GM19463 (cell line): ENCODE results near the gene OAS3.
"Not testable (repeated sequence)": the region's sequence is repeated elsewhere in the genome, so short reads cannot be mapped to it uniquely, and the experiment has no call there.

Experiments
- ATAC-seq: cut with Tn5 transposase; IDR thresholded peaks from one replicate; pipeline ENCODE4 v1.9.1; 2021; ENCODE audit warnings: mild to moderate bottlenecking, moderate library complexity; ENCODE audit not compliant: unreplicated experiment

OAS3 gene

GRCh38 chr12:112957125-112957524 is 18.9 kb downstream of the OAS3 start:
- not testable (repeated sequence) for ATAC-seq

DNA sequence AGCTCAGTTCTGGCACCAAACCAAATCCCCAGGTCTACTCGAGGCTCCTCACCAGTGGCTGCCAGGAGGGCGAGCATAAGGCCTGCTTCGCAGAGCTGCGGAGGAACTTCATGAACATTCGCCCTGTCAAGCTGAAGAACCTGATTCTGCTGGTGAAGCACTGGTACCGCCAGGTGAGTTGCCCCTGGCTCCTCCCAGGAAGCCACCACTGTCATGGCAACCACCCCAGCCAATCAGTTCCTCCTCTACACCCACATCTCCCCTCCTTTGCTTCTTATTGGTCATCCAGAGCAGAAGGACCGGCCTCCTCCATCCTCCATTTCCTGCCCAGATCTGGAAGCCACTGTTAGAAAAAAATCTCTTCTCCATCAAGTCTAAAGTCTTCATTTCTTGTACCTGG is 22.8 kb downstream of the OAS3 start:
- ATAC-seq: no peak

DNA sequence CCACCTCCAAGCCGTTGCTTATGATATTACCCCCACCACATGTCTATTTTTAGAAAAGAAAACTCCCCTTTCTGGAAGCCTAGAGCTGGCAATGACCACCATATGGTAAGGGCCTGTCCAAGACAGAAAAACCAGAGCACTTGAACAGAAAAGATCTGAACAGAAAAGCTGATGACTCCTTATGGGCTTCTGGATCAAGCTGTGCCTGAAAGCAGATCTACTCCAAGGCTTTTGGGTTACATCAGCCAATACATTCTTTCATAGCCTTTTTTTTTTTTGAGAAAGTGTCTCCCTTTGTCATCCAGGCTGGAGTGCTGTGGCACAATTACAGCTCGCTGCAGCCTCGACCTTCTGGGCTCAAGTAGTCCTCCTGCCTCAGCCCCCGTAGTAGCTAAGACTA is 23.3 kb downstream of the OAS3 start:
- no peak for ATAC-seq

- no peak for ATAC-seq
Measured at GRCh38 chr12:112962561-112962960, 24.3 kb downstream of the OAS3 start.

DNA sequence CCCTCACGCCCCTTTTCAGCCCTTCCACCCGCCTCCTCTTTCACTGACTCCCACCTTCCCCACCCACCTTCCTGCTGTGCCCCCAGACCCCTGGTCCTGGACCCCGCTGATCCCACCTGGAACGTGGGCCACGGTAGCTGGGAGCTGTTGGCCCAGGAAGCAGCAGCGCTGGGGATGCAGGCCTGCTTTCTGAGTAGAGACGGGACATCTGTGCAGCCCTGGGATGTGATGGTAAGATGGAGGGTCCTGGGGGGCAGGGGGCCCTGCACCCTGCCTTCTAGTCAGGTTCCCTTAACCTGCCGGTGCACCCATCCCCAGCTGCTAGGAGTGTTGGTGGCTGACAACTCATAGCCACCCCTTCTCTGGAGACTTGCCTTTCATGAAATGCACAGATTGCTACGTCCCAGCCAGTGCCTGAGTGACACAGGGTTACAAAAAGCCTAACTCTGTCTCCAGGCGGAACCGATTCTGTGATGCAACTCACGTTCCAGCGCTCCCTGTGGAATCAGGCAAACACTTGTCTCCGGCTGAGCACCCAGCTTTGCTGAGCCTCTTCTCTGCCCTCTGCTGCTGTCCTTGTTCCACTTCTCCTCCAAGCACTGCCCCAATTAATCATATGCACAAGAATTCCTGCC is 25.1 kb downstream of the OAS3 start:
- no peak for ATAC-seq

- no peak for ATAC-seq
Measured at GRCh38 chr12:112964067-112964670, 25.9 kb downstream of the OAS3 start.

DNA sequence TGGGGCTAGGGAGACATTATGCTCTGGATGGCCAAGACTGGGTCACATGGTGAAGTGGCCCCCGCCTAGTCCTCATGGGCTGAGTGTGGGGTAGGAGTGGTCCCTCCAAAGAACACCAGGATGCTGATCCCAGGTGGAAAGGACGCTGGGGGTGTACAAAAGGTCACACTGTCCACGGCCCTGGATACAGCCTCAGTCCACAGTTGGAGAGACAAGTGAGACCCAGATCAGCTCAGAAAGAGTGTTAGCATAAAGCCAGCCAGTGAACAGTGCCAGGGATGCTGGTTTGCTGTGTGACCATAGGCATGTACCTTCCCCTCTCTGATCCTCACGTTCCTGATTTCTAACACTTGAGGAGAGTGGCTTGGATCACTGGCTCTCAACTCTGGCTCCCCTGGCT is 26.6 kb downstream of the OAS3 start:
- no peak for ATAC-seq

DNA sequence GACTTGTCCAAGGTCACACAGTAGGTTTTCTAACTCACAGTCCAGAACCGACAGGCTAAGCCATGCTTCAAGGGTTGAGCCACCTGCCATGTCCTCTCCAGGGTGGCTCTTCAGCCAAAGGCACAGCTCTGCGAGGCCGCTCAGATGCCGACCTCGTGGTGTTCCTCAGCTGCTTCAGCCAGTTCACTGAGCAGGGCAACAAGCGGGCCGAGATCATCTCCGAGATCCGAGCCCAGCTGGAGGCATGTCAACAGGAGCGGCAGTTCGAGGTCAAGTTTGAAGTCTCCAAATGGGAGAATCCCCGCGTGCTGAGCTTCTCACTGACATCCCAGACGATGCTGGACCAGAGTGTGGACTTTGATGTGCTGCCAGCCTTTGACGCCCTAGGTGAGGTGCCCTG is 27.4 kb downstream of the OAS3 start:
- ATAC-seq: no peak

- no peak for ATAC-seq
Measured at GRCh38 chr12:112967306-112967705, 29.0 kb downstream of the OAS3 start.

- no peak for ATAC-seq
Measured at GRCh38 chr12:112967858-112968257, 29.6 kb downstream of the OAS3 start.

DNA sequence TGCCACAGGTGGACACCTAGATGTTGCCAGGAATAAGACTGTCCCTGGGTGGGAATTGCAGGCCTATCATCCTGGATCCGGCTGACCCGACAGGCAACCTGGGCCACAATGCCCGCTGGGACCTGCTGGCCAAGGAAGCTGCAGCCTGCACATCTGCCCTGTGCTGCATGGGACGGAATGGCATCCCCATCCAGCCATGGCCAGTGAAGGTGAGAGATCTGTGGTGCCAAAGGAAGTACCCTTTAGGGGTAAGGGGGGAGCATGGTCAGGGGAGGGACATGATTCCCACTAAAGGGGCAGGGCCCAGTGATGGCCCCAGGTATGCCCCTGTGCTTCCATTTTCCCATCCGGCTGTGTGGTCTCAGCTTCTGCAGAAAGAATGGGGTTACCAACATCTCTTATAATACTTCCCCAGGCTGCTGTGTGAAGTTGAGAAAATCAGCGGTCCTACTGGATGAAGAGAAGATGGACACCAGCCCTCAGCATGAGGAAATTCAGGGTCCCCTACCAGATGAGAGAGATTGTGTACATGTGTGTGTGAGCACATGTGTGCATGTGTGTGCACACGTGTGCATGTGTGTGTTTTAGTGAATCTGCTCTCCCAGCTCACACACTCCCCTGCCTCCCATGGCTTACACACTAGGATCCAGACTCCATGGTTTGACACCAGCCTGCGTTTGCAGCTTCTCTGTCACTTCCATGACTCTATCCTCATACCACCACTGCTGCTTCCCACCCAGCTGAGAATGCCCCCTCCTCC is 31.5 kb downstream of the OAS3 start:
- ATAC-seq: no peak

DNA sequence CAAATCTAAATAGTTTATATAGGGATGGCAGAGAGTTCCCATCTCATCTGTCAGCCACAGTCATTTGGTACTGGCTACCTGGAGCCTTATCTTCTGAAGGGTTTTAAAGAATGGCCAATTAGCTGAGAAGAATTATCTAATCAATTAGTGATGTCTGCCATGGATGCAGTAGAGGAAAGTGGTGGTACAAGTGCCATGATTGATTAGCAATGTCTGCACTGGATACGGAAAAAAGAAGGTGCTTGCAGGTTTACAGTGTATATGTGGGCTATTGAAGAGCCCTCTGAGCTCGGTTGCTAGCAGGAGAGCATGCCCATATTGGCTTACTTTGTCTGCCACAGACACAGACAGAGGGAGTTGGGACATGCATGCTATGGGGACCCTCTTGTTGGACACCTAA is 32.1 kb downstream of the OAS3 start:
- no peak for ATAC-seq

DNA sequence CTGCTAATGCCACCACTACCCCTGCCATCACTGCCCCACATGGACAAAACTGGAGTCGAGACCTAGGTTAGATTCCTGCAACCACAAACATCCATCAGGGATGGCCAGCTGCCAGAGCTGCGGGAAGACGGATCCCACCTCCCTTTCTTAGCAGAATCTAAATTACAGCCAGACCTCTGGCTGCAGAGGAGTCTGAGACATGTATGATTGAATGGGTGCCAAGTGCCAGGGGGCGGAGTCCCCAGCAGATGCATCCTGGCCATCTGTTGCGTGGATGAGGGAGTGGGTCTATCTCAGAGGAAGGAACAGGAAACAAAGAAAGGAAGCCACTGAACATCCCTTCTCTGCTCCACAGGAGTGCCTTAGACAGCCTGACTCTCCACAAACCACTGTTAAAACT is 33.0 kb downstream of the OAS3 start:
- ATAC-seq: no peak

- no peak for ATAC-seq
Measured at GRCh38 chr12:112973011-112973735, 34.9 kb downstream of the OAS3 start.

GRCh38 chr12:112973818-112974231 is 35.6 kb downstream of the OAS3 start:
- ATAC-seq: no peak

GRCh38 chr12:112974904-112975303 is 36.6 kb downstream of the OAS3 start:
- ATAC-seq: no peak

- ATAC-seq: no peak
Measured at GRCh38 chr12:112977139-112977538, 38.9 kb downstream of the OAS3 start.

GRCh38 chr12:112977641-112978040 is 39.4 kb downstream of the OAS3 start:
- ATAC-seq: no peak

DNA sequence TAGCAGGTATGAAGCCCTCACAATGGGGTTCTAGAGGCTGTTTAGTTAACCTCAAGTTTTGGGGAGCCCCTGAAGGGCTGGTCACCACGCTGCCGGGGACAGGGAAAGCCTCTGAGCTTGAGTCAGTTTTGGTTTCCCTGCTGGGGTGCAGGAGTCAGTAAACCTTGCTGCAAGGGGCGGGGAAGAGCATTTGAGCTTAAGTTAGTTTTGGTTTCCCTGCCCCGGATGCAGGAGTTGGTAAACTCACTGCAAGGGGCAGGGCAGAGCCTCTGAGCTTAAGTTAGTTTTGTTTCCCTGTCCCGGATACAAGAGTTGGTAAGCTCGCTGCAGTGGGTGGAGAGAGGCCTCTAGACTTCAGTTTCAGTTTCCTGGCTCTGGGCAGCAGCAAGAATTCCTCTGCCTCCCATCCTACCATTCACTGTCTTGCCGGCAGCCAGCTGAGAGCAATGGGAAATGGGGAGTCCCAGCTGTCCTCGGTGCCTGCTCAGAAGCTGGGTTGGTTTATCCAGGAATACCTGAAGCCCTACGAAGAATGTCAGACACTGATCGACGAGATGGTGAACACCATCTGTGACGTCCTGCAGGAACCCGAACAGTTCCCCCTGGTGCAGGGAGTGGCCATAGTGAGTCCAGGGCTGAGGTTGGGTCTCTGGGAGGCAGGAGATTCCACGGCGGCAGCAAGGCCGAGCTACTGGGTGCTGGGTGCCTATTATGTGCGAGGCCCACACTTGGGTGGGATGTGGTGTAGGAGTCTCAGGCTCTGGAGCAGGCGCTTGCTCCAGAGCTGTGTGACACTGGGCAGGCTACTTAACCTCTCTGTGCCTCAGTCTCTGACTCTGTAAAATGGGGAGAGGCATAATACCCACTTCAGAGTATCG is 40.1 kb downstream of the OAS3 start, which contains the start of gene OAS2:
TSS of gene OAS2 (plus strand) at position 357 of the 878 bp plus-strand sequence. CDS start at position 447, 90 bp downstream.
- peak; percentile 84 for ATAC-seq

DNA sequence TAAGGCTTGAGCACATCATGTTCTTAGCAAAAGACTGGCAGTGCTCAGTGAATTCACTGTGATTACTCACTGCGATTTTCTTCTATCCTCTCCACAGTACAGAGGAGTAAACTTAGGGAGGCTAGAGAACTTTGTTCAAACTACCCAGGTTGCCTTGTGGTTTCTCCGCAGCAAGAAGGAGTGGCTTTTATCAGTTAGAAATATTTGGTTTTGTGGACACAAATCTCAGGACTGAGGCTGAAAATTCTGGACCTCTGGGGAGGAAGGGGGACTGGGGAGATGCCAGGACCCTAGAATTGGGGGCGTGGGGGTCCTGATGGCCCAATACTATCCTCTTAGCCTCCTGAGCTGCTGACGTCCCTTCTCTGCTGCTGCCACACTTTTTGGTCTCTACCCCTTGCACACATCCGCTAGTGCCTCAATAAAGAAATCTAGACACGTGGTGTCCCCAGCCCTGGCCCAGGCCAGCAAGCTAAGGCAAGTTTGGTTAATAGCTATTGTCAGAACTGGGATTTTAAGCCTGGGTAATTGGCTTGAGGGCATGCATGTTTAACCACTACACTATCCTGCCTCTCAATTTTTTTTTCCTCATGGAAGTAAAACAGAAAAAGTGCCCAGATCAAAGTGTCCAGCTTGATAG is 40.9 kb downstream of the OAS3 start:
- peak; percentile 30 for ATAC-seq
